GM21515 (cell line): ENCODE measurements around the gene TENM4.
"Not testable (repeated sequence)": the region's sequence is repeated elsewhere in the genome, so short reads cannot be mapped to it uniquely, and the experiment has no call there.

Experiments
- ATAC-seq: cut with Tn5 transposase; IDR thresholded peaks from one replicate; pipeline ENCODE4 v1.9.1; 2021; ENCODE audit not compliant: unreplicated experiment

TENM4 gene

GRCh38 chr11:78831571-78831970 lies 609.3 kb downstream of the TENM4 start:
- no peak for ATAC-seq

GRCh38 chr11:78830277-78830819 lies 610.5 kb downstream of the TENM4 start:
- ATAC-seq, result no peak

GRCh38 chr11:78829146-78829545 lies 611.7 kb downstream of the TENM4 start:
- no peak for ATAC-seq

GRCh38 chr11:78828676-78829075 lies 612.2 kb downstream of the TENM4 start:
- ATAC-seq, result no peak

GRCh38 chr11:78827291-78827690 lies 613.5 kb downstream of the TENM4 start:
- not testable (repeated sequence) for ATAC-seq

- ATAC-seq, result no peak
Measured at GRCh38 chr11:78825591-78826020, 615.2 kb downstream of the TENM4 start.

- no peak for ATAC-seq
Measured at GRCh38 chr11:78823588-78823987, 617.2 kb downstream of the TENM4 start.

- ATAC-seq, result no peak
Measured at GRCh38 chr11:78822931-78823423, 617.9 kb downstream of the TENM4 start.

- ATAC-seq, result no peak
Measured at GRCh38 chr11:78821371-78822306, 619.2 kb downstream of the TENM4 start.

- no peak for ATAC-seq
Measured at GRCh38 chr11:78820741-78821140, 620.1 kb downstream of the TENM4 start.

- ATAC-seq, result no peak
Measured at GRCh38 chr11:78818201-78818600, 622.6 kb downstream of the TENM4 start.

GRCh38 chr11:78815831-78816230 lies 625.0 kb downstream of the TENM4 start:
- no peak for ATAC-seq

GRCh38 chr11:78812513-78813293 lies 628.1 kb downstream of the TENM4 start:
- ATAC-seq, result no peak

- no peak for ATAC-seq
Measured at GRCh38 chr11:78810559-78811009, 630.2 kb downstream of the TENM4 start.

- no peak for ATAC-seq
Measured at GRCh38 chr11:78809931-78810541, 630.8 kb downstream of the TENM4 start.

GRCh38 chr11:78808923-78809322 lies 631.9 kb downstream of the TENM4 start:
- no peak for ATAC-seq

- ATAC-seq, result no peak
Measured at GRCh38 chr11:78807351-78807750, 633.5 kb downstream of the TENM4 start.

GRCh38 chr11:78806214-78807004 lies 634.4 kb downstream of the TENM4 start:
- no peak for ATAC-seq

- ATAC-seq, result no peak
Measured at GRCh38 chr11:78804991-78805390, 635.8 kb downstream of the TENM4 start.

- no peak for ATAC-seq
Measured at GRCh38 chr11:78803995-78804394, 636.8 kb downstream of the TENM4 start.
